Esophagus muscularis mucosa (tissue), 4 donors: Measurements from ENCODE around the gene UCN2. TPM values are rescaled to one million over a fixed set of nuclear protein-coding genes. Genes with fewer than 3 reads are reported as not detected.

ENCODE experiments used
- DNase-seq: peaks from one replicate; pipeline ENCODE4 v3.0.0-alpha.2; 2017; ENCODE audit errors: extremely low spot score
- H3K27ac ChIP-seq, 4 donors: fragments of 200-600 bp; sonication (generic); replicated peaks in 1 of 4; 1 replicate in 3 of 4; 2 replicates in 1 of 4; pipeline ENCODE4 v1.5.1; 2016 to 2019; ENCODE audit warnings: mild to moderate bottlenecking in 1 of 4
- H3K27me3 ChIP-seq, 4 donors: fragments of 200-600 bp; sonication (generic); one replicate each; pipeline versions ENCODE4 v1.5.1 to v1.6.0; 2016 to 2019
- H3K36me3 ChIP-seq, 4 donors: fragments of 200-600 bp; sonication (generic); one replicate each; pipeline ENCODE4 v1.5.1; 2016 to 2019
- H3K4me1 ChIP-seq, 4 donors: fragments of 200-600 bp; sonication (generic); one replicate each; pipeline ENCODE4 v1.5.1; 2016 to 2019
- H3K4me3 ChIP-seq, 4 donors: fragments of 200-600 bp; sonication (generic); 1 replicate in 2 of 4; 2 replicates in 2 of 4; pipeline ENCODE4 v1.5.1; 2016 to 2019; ENCODE audit warnings: mild to moderate bottlenecking in 4 of 4, moderate library complexity in 1 of 4
- H3K9me3 ChIP-seq, 4 donors: fragments of 200-600 bp; sonication (generic); 1 replicate in 3 of 4; 2 replicates in 1 of 4; pipeline ENCODE4 v1.5.1; 2016 to 2019
- EP300 ChIP-seq: sonication (generic); formaldehyde crosslinking; IDR thresholded peaks from one replicate; pipeline ENCODE4 v1.6.1; 2017; ENCODE audit warnings: antibody characterized with exemption
- POLR2A ChIP-seq: fragments of 450-650 bp; IDR thresholded peaks from one replicate; pipeline ENCODE4 v1.6.1; 2017; ENCODE audit warnings: antibody characterized with exemption, moderate library complexity, mild to moderate bottlenecking, low read depth
- POLR2AphosphoS5 ChIP-seq, 2 donors: sonication (generic); formaldehyde crosslinking; IDR thresholded peaks; one replicate each; pipeline ENCODE4 v1.6.1; 2017; ENCODE audit warnings: antibody characterized with exemption in 2 of 2
- WGBS: methylation state at CpG from one replicate; pipeline ENCODE4 v1.1.5; 2018; 5-methylcytosine and 5-hydroxymethylcytosine counted together
- intact Hi-C: fragments of 100-400 bp; cut with DNase I; formaldehyde crosslinking; loops from one replicate; pipeline ENCODE4 v1.15.1; 2023
- small RNA-seq, 3 donors: library from RNA; depleted of rRNA; stranded (forward); fragments of <200 nt; gene quantifications; one replicate each; pipeline ENCODE3, GENCODE V24; 2016
- total RNA-seq, 4 donors: library from RNA; depleted of rRNA; stranded (reverse); fragments of >200 nt; gene quantifications; one replicate each; pipeline versions ENCODE4 v1.1.0 to v1.2.1, GENCODE V29; 2016
- TF ChIP-seq, protein P1 (sequence below), 3 experiments: fragments of 200-600 bp in 2 of 3; fragments of 450-650 bp in 1 of 3; sonication (generic) in 2 of 3; IDR thresholded peaks; one replicate each; pipeline ENCODE4 v1.5.1; 2017 to 2019; ENCODE audit warnings: antibody characterized with exemption in 3 of 3, mild to moderate bottlenecking in 2 of 3, moderate library complexity in 1 of 3

The UCN2 gene
- total RNA-seq, 4 donors from 2014 or later, result not detected

GRCh38 chr3:48516571-48516970, 47.0 kb downstream of the UCN2 start:
- Histone ChIP-seq H3K27ac (no peak overlapping the region), H3K4me3 (no peak overlapping the region), H3K4me1 (no peaks in the 10 kb centered on the region), H3K27me3 (no peaks in the 10 kb centered on the region), H3K9me3 (no peaks in the 10 kb centered on the region), H3K36me3 (peaks cover 0 to 15% (median 5%) of the 10 kb centered on the region in 4 donors)
- DNase-seq, result no peak
- no peak for TF ChIP-seq POLR2AphosphoS5 (IDR thresholded peaks at IDR 0.05)
- no peak for TF ChIP-seq EP300
- TF ChIP-seq POLR2A, result no peak
- TF ChIP-seq, protein P1, sequence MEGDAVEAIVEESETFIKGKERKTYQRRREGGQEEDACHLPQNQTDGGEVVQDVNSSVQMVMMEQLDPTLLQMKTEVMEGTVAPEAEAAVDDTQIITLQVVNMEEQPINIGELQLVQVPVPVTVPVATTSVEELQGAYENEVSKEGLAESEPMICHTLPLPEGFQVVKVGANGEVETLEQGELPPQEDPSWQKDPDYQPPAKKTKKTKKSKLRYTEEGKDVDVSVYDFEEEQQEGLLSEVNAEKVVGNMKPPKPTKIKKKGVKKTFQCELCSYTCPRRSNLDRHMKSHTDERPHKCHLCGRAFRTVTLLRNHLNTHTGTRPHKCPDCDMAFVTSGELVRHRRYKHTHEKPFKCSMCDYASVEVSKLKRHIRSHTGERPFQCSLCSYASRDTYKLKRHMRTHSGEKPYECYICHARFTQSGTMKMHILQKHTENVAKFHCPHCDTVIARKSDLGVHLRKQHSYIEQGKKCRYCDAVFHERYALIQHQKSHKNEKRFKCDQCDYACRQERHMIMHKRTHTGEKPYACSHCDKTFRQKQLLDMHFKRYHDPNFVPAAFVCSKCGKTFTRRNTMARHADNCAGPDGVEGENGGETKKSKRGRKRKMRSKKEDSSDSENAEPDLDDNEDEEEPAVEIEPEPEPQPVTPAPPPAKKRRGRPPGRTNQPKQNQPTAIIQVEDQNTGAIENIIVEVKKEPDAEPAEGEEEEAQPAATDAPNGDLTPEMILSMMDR (IDR thresholded peaks at IDR 0.05), result no peak
- intact Hi-C loops, result no loop called here
- no CpG with 5 or more reads among the region's 8 CpGs for WGBS

DNA sequence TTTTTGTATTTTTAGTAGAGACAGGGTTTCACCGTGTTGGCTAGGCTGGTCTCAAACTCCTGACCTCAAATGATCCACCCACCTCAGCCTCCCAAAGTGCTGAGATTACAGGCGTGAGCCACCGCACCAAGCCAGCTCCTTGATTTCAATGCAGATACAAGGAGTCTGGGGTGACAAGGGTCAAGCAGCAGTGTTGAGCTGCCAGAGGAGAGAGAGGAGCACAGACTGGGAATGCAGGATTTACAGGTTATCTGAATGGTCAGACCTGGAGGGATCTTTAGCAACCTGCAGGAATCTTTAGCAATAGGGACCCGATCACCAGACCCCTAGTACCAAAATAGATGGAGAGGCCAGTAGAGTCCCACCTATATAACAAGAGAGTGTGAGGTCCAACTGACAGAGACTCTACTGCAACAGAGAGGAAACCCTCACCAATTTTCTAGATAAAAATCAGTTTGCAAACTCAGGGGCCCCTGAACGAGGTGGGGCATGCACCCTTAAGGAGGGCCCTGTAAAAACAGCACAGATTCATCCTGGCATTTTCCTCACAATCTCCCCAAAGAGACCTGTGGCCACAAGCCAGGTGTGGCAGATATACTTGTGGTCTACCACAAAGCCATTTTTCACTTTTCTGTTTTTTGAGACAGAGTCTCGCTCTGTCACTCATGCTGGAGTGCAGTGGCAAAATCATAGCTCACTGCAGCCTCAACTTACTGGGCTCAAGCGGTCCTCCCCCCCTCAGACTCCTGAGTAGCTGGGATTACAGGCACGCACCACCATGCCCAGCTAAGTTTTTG, 49.0 kb downstream of the UCN2 start:
- no peaks in the 10 kb centered on the region for H3K27me3 ChIP-seq
- no peaks in the 10 kb centered on the region for H3K9me3 ChIP-seq
- H3K36me3 ChIP-seq, result peaks cover 0 to 9% (median 3%) of the 10 kb centered on the region in 4 donors
- DNase-seq, result no peak
- WGBS, result 93% methylated on average over 7 of the region's 8 CpGs
- no peak overlapping the region for H3K4me3 ChIP-seq
- TF ChIP-seq EP300 (no peak), POLR2AphosphoS5 (IDR thresholded peaks at IDR 0.05) (no peak), POLR2A (no peak)
- TF ChIP-seq, protein P1 (IDR thresholded peaks at IDR 0.05), result no peak
- no peak overlapping the region for H3K27ac ChIP-seq
- intact Hi-C loops, result no loop called here
- H3K4me1 ChIP-seq, result no peaks in the 10 kb centered on the region

Small RNA genes within 50 kb of the gene (small RNA-seq; reads per million reads assigned to genes)
- 0 reads per million in 3 donors for gene MIR6823

Other genes with a start within 250 kb of the UCN2 start
- gene SPINK8, start 230.1 kb downstream of the UCN2 start, total RNA-seq, result not detected
- gene FBXW12, start 191.6 kb downstream of the UCN2 start, total RNA-seq, result under 1 TPM in 1 of 4 donors, not detected in 3; 0.65 TPM
- 100 to 1,000 TPM; 120 to 200 (median 152) TPM for gene PLXNB1, start 133.7 kb downstream of the UCN2 start, total RNA-seq
- gene CCDC51, start 123.7 kb downstream of the UCN2 start, total RNA-seq, result 10 to 100 TPM; 15.6 to 26.6 (median 23.0) TPM
- 100 to 1,000 TPM; 167 to 270 (median 205) TPM for gene TMA7, start 123.5 kb downstream of the UCN2 start, total RNA-seq
- 1 to 10 TPM; 4.2 to 8.5 (median 5.3) TPM for gene ATRIP, start 117.0 kb downstream of the UCN2 start, total RNA-seq
- 100 to 1,000 TPM; 101 to 158 (median 148) TPM for gene SHISA5, start 59.6 kb downstream of the UCN2 start, total RNA-seq
- gene PFKFB4, start 7.0 kb downstream of the UCN2 start, total RNA-seq, result 1 to 10 TPM; 1.8 to 2.9 (median 1.9) TPM
- 1 to 10 TPM; 1.2 to 2.9 (median 2.1) TPM for gene COL7A1, start 31.5 kb upstream of the UCN2 start, total RNA-seq
- 100 to 1,000 TPM; 265 to 340 (median 295) TPM for gene UQCRC1, start 45.9 kb upstream of the UCN2 start, total RNA-seq
- gene TMEM89, start 58.0 kb upstream of the UCN2 start, total RNA-seq, result not detected
- gene SLC26A6, start 71.7 kb upstream of the UCN2 start, total RNA-seq, result 10 to 100 TPM in 2 of 4 donors, 1 to 10 TPM in 2; 6.1 to 11.7 (median 8.8) TPM
- gene CELSR3, start 99.1 kb upstream of the UCN2 start, total RNA-seq, result 1 to 10 TPM in 1 of 4 donors, under 1 TPM in 3; 0.33 to 1.3 (median 0.63) TPM
- gene NCKIPSD, start 122.1 kb upstream of the UCN2 start, total RNA-seq, result 10 to 100 TPM; 18.9 to 34.7 (median 29.1) TPM
- 10 to 100 TPM; 31.0 to 57.5 (median 41.2) TPM for gene IP6K2, start 153.4 kb upstream of the UCN2 start, total RNA-seq